ENCODE results near the gene MMP2.

Gene MMP2

GRCh38 chr16:55495616-55496289 is 16.8 kb downstream of the MMP2 start:
- no peak for DNase-seq

DNA sequence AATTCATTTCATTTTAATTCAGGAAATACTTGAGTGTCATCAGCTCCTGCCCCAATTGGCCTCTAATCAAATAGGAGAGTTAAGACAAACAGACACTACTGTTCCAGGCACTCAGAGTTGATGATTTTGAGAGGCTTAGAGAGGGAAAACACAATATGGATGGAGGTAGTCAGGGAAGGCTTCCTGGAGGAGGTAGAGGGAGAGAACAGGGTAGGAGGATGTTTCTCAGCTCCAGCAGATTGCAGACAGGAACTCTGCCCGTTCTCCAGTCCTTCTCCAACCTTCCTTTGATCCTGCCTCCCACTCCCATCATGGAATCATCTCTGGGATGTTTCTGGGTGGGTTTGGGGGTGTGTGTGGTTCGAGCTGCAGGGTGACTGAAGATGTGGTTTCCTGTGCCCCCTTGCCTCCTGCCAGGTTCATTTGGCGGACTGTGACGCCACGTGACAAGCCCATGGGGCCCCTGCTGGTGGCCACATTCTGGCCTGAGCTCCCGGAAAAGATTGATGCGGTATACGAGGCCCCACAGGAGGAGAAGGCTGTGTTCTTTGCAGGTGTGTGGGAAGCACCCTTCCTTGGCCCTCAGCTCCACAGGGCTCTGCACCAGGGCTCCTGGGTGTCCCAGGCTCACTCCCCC is 17.6 kb downstream of the MMP2 start:
- no peak for DNase-seq

DNA sequence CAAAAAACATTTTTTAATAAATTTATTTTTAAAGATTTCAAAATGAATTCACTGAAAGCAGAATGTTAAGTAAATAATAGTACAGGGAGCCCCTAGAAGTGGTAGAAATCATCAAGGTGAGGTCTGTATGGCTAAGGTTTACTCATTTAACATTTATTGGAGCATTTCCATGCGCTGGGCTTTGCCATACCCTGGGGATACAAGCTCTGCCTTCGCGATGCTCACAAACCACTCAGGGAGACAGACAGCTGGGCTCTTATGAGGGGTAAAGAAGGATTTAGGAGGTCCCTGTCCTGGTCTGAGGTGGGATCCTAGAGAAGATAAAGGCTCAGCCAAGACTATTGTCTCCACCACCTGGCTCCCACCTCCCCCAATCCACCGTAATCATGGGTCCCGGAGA is 18.6 kb downstream of the MMP2 start:
- no peak for DNase-seq

- DNase-seq: no peak
These were observed 19.1 kb downstream of the MMP2 start for GRCh38 chr16:55498101-55498500.

- DNase-seq: no peak
These were observed 20.3 kb downstream of the MMP2 start for GRCh38 chr16:55499281-55499680.

GRCh38 chr16:55499951-55500529 is 21.0 kb downstream of the MMP2 start:
- peak; percentile 71 for DNase-seq

GRCh38 chr16:55500530-55501011 is 21.6 kb downstream of the MMP2 start:
- peak; percentile 78 for DNase-seq

- DNase-seq: peak; percentile 12
These were observed 22.7 kb downstream of the MMP2 start for GRCh38 chr16:55501549-55502322.

- peak; percentile 93 for DNase-seq
These were observed 23.9 kb downstream of the MMP2 start for GRCh38 chr16:55502801-55503366.

- DNase-seq: no peak
These were observed 24.9 kb downstream of the MMP2 start for GRCh38 chr16:55503726-55504550.

DNA sequence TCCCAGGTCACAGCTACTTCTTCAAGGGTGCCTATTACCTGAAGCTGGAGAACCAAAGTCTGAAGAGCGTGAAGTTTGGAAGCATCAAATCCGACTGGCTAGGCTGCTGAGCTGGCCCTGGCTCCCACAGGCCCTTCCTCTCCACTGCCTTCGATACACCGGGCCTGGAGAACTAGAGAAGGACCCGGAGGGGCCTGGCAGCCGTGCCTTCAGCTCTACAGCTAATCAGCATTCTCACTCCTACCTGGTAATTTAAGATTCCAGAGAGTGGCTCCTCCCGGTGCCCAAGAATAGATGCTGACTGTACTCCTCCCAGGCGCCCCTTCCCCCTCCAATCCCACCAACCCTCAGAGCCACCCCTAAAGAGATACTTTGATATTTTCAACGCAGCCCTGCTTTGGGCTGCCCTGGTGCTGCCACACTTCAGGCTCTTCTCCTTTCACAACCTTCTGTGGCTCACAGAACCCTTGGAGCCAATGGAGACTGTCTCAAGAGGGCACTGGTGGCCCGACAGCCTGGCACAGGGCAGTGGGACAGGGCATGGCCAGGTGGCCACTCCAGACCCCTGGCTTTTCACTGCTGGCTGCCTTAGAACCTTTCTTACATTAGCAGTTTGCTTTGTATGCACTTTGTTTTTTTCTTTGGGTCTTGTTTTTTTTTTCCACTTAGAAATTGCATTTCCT is 26.5 kb downstream of the MMP2 start:
- no peak for DNase-seq

GRCh38 chr16:55506083-55506482 is 27.1 kb downstream of the MMP2 start:
- no peak for DNase-seq

DNA sequence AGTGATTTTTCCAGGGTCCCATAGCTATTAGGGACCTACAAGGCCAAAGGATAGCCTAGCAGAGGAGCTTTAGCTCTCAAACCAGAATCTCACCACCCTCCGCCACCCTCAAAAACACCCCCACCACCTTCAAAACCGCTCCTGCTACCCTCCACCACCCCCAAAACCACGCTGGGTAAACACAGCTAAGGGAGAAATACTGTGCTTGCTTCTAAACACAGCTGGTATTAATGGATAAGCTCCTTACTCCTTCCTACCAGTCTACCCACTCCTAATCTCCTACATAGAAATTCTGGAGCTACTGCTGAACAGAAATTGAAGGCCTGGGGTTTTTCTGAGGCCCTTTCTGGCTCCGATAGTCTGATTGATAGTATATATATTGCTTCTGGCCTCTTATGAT is 27.7 kb downstream of the MMP2 start:
- DNase-seq: no peak

DNA sequence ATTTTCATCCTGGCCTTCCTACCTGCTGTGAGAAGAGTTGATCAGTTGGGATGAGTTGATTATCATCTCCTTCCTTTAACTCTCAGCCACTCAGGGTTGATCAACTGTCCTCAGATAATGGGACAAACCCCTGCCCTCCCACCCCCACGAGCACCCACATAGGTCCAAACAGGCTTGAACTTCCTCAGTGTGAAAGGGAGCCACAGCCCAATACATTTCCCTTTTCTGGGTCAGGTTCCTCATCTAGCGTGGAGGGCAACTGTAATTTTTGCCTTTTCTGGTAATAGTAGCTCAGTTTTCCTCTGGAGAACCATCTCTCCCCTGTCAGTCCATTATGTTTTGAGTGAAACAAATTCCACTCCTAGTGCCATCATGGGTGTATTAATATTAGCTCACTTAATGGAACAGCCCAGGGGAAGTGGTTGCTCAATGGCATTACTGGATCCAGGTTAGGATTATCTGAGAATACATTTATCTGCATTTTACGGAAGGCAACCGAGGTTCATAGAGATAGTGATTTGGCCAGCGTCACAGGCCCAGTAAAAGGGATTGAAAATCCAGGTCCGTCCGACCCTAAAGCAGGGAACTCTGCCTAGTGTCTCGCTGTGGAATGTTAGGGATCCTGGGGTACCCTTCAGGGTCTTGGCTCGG is 29.4 kb downstream of the MMP2 start:
- peak; percentile 23 for DNase-seq

GRCh38 chr16:55508941-55509931 is 30.2 kb downstream of the MMP2 start, which contains the start of gene LPCAT2:
TSS of gene LPCAT2 (plus strand) at chr16:55509072. CDS start at chr16:55509182, 110 bp downstream.
- DNase-seq: peak; percentile 91

DNA sequence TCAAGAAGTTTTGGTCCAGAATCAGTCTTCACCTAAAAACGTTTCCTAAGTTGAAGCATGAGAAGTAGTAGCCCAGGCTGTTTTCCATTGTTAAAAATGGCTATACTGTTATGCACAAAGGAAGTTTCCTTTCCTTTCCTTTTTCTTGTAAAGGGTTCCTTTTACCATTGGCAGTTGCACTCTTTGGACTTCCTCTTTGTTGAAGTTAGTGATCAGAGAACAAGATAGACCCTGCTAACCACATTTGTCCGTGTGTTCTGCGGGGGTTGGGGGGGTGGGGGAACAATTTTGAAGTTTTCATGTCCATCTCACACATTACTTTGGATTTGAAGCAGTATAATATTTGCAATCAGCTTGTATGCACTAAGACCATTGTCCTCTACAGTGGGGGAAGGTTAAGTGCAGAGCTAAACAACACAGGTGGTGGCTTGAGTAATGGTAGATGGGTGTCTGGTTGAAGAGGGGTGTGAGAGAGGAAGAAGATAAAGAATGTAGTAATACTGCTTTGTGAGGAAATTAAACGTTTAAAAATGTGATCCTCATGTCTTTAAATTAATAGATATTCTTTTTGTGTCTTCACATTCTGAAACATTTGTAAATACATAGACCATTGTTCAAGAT is 31.3 kb downstream of the MMP2 start:
- no peak for DNase-seq

GRCh38 chr16:55512941-55513340 is 33.9 kb downstream of the MMP2 start:
- no peak for DNase-seq

DNA sequence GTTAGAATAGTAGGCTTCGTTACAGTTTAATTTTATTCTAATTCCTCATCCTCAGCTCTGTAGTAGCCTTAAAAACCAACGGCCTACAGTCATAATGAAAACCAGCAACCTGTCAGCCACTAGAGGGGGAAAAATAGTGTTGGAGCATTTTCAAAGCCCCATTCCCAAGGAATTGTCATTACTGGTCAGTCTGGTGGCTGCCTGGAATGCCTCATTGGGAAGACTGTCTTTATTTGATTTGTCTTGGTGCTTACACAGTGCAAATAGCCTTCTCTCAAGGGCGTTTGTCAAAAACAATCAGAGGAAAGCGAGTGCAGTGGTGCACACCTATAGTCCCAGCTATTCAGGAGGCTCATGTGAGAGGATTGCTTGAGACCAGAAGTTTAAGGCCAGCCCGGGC is 34.6 kb downstream of the MMP2 start:
- DNase-seq: no peak

DNA sequence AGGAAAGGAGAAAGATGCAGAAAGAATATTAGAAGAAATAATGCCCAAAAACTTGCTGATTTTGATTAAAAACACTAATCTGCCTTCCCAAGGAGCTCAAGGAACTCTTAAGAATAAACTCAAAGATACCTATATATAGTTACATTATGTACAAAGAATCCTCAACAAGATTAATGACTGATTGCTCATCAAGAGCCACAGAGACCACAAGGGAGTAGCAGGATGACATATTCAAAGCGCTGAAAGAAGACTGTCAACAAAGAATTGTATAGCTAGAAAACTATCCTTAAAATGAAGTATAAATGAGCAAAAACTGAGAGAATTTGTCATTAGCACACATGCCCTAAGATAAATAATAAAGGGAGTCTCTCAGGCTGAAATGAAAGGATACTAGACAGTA is 36.1 kb downstream of the MMP2 start:
- no peak for DNase-seq

Measured in left hindlimb (tissue), 1 donor.